Measurements from ENCODE around the gene POLR2L. TPM values are rescaled to one million over a fixed set of nuclear protein-coding genes. Genes with fewer than 3 reads are reported as not detected.

Gene POLR2L
- total RNA-seq, 1 experiment from 2014 or later = 211 TPM

DNA sequence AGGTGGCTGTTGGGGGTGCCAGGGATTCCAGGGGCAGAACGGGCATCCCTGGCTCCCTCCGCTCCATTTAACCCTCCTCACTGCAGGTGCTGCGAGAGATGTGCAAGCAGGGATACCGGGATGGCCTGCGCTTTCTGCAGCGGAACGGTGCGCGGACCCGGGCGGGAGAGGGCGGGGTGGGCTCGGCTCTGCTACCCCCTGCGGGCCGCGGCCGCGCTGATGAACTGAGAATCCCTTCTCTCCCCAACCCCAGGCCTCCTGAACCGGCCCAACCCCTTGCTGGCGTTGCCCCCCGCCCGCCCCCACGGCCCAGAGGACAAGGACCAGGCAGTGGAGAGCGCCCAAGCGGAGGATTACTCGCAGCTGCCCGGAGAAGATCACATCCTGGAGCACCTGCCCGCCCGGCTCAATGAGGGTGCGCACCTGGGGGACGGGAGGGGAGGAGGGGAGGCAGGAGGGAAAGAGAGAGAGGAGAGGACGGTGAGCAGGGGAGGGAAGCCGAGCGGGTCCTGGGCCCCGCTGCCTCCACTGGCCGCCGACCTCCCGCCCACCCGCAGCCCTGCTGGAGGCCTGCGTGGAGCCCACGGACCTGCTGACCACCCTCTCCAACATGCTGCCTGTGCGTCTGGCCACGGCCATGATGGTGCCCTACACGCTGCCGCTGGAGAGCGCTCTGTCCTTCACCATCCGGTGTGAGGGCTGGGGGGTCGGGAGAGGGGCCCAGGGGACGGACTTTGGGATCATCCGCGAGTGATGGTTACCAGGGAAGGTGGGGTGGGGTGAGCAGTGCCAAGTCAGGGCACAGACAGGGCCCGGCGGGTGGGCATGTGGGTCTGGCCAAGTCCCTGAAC, 18.7 kb downstream of the POLR2L start (continued):
- TF ChIP-seq REST (IDR thresholded peaks at IDR 0.05; ENCODE audit: low read depth) (no peak), EZH2phosphoT487 (IDR thresholded peaks at IDR 0.05; ENCODE audit: borderline replicate concordance) (no peak), POLR2A (IDR thresholded peaks at IDR 0.05; ENCODE audit: borderline replicate concordance, extremely low read depth, insufficient read depth, insufficient read length) (no peak), CBX3 (IDR thresholded peaks at IDR 0.05; ENCODE audit: low read depth) (no peak), SIN3A (IDR thresholded peaks at IDR 0.05; ENCODE audit: low read depth) (no peak), SP1 (IDR thresholded peaks at IDR 0.05; ENCODE audit: low read depth) (no peak)

DNA sequence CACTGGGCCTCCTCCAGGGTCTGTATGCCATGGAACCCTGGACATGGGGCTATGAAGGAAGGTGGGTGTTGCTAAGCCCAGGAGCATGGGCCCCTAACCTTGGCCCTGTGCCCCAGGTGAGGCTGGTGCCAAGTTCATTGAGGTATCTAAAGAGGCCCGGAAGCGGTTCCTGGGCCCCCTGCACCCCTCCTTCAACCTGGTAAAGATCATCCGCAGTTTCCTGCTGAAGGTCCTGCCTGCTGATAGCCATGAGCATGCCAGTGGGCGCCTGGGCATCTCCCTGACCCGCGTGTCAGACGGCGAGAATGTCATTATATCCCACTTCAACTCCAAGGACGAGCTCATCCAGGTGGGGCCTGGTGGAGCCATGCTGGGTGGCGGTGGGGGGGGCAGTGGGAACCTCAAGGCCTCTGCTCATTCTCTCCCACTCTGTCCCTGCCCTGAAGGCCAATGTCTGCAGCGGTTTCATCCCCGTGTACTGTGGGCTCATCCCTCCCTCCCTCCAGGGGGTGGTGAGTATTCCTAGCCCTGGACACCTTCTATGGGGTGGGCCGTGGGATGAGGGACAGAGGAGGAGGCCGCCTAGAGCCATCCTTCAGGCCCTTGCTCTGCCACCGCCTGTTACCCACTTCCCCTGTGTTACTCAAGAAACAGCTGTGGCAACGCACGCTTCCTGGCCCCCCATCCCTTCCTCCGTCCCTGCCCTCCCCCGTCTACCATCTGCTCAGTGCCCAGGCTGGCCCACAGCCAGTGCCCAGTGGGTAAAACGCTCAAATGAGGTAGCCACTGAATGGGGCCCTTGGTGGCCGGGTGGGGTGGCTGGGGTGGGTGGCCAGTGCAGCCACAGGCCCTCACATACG, 20.6 kb downstream of the POLR2L start:
- POLR2A ChIA-PET = interaction anchor here (0.7 to 1.6 kb wide), 4 partner anchors 11 to 16 kb away, joined by 3 to 9 read pairs (median 4); partner anchors contain the start of genes CD151 and RPLP2
- no peak overlapping the region for H2AFZ ChIP-seq (ENCODE audit: low read depth, low read length, poor library complexity, severe bottlenecking)
- peak overlapping the region; percentile 44 for H3K27ac ChIP-seq (ENCODE audit: low read depth, low read length)
- RAD21 ChIA-PET (ENCODE audit: low non-redundant PET in 1 of 2, low total read pairs in 2 of 2, uncharacterized antibody in 2 of 2, unreplicated experiment in 2 of 2) = no interaction called here
- H4K20me1 ChIP-seq (ENCODE audit: insufficient read depth) = no peaks in the 10 kb centered on the region
- ATAC-seq (no peak), DNase-seq (ENCODE audit: low read depth, low spot score) (no peak)
- H3K36me3 ChIP-seq (ENCODE audit: control insufficient read depth in 1 of 2, insufficient read depth in 2 of 2, low read length in 2 of 2) = no peaks in the 10 kb centered on the region
- H3K4me3 ChIP-seq (replicated peaks in 1 of 2; ENCODE audit: low read depth in 1 of 2, low read length in 2 of 2) = peak overlapping the region in 1 of 2 experiments; percentile 77; a peak in 1 of 4 replicates
- TF ChIP-seq ZNF274 (IDR thresholded peaks at IDR 0.05; ENCODE audit: low read depth, low read length) (no peak), SP1 (IDR thresholded peaks at IDR 0.05; ENCODE audit: low read depth) (no peak), EZH2 (IDR thresholded peaks at IDR 0.05) (no peak), FOSL1 (IDR thresholded peaks at IDR 0.05; ENCODE audit: low read depth) (no peak), EZH2phosphoT487 (IDR thresholded peaks at IDR 0.05; ENCODE audit: borderline replicate concordance) (no peak), ZFX (IDR thresholded peaks at IDR 0.05) (no peak), EGR1 (IDR thresholded peaks at IDR 0.05; ENCODE audit: low read depth) (no peak), MAX (IDR thresholded peaks at IDR 0.05) (no peak), SIN3A (IDR thresholded peaks at IDR 0.05; ENCODE audit: low read depth) (no peak)
- H3K9ac ChIP-seq (ENCODE audit: low read length) = peak overlapping the region; percentile 90
- peaks cover 22% of the 10 kb centered on the region for H3K79me2 ChIP-seq (ENCODE audit: insufficient read depth, low read length)
- BruUV-seq (replicated peaks) = no TSS peak
- CTCF ChIA-PET = no interaction called here
- H3K4me2 ChIP-seq (ENCODE audit: low read length) = peak overlapping the region; percentile 81
- no peaks in the 10 kb centered on the region for H3K27me3 ChIP-seq (ENCODE audit: insufficient read depth, low read length)
- intact Hi-C loops (cut with micrococcal nuclease) = no loop called here
- no peaks in the 10 kb centered on the region for H3K9me2 ChIP-seq (ENCODE audit: insufficient read depth)
- H3K9me3 ChIP-seq (ENCODE audit: control insufficient read depth in 1 of 2, insufficient read depth in 1 of 2, low read depth in 1 of 2, low read length in 2 of 2) = no peaks in the 10 kb centered on the region
- H3K4me1 ChIP-seq (ENCODE audit: control insufficient read depth in 1 of 2, insufficient read depth in 2 of 2, low read length in 2 of 2) = peaks cover 35 to 50% of the 10 kb centered on the region in 2 experiments
